ENCODE results near the gene DISC1.

DISC1 gene

DNA sequence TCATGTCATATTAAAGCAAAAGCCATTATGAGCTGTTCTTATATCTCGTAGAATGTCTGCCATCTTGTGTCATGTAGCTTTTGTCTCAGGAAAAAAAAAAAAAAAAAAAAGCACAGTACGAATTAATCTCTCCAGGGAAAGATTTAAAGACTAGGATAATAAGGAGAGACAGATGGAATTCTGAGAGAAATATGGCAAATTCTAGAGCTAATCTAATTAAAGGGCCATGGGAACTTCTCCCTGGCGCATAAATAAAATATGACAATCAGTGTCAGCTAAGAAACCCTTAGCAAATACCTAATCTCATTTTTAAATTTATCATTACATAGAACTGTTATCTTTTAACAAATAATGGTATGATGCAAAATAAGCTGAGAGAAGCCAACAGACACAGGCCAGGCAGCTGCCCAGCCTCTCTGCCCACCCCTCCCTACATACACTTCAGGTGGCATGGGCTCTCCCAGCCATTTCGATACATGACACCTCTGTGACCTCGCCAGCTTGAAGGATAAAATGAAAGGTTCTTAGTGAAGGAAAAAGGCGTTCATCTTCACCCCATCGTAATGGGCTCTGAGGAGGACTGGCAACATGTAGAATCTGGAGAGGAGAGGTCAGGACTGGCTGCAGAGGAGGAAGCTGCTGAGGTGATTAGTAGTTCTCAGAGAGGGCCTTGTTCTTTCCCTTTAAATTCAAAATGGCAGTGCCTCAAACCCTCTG lies 39.8 kb downstream of the DISC1 start:
- no peak for TF ChIP-seq CTCF (IDR thresholded peaks at IDR 0.05)

GRCh38 chr1:231666937-231667608 lies 40.5 kb downstream of the DISC1 start:
- no peak for TF ChIP-seq CTCF (IDR thresholded peaks at IDR 0.05)

DNA sequence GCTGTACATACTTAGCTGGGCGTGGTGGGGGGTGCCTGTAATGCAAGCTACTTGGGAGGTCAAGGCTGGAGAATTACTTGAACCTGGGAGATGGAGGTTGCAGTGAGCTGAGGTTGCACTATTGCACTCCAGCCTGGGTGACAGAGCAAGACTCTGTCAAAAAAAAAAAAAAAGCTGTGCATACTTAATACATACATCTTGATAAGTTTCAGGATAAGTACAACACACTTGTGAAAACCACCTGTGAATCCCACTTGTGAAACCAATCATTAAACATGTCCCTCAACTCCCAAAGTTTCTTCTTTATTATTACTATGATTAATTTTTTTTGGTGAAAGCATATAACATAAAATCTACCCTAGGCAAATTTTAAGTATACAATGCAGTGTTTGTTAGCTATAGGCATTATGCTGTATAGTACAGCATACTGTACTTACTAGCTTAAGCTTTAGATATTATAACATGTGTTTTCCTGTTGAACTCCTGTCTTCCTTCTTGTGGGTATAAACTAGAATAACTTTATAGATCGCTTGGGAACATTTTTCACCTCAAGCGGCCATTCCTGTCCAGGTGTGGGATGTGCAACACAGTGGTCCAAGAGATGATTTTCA lies 41.4 kb downstream of the DISC1 start:
- no peak for TF ChIP-seq CTCF (IDR thresholded peaks at IDR 0.05)

DNA sequence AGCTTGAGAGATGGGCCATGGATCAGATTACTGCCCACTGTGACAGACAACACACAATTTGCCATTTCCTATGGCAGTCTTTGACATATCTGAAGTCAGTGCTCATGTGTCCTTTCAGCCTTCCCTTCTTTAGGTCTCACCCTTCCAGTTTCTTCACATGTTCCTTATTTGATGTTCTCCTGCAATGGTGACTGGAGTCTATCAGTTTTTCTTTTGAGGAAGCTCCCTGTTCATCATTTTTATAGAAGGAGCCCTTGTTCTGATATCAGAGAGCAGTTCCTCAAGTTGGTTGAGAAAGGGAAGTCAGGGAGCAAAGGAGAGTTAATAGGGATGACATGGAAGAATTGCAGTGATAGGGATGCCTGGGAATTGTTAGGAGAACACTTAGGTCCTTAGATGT lies 42.2 kb downstream of the DISC1 start:
- TF ChIP-seq CTCF (IDR thresholded peaks at IDR 0.05): no peak

GRCh38 chr1:231670755-231671154 lies 44.2 kb downstream of the DISC1 start:
- TF ChIP-seq CTCF (IDR thresholded peaks at IDR 0.05): no peak

- TF ChIP-seq CTCF (IDR thresholded peaks at IDR 0.05): no peak
Measured at GRCh38 chr1:231674575-231674974, 48.0 kb downstream of the DISC1 start.

DNA sequence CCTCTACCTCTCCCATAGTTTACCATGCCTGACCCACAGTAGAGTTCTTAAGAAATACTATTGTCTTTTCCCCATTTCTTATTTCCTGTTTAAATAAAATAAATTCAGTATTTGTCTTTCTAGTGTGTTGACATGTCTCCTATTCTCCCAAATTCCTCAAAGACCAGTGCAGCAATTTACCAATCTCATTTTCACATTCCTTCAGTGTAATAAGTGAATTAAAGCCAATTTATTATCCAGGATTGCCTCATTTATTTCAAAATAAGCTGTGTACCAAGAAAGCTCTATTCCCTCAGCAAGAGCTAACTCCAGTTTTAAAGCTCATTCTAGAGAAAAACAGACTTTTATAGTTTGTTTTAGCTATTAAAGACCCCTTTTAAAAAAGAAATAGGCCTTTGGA lies 49.9 kb downstream of the DISC1 start:
- TF ChIP-seq CTCF (IDR thresholded peaks at IDR 0.05): no peak

All from LNCAP (cell line).